SH-SY5Y (cell line): ENCODE results near the gene RFPL4A.
"Not testable (repeated sequence)": the region's sequence is repeated elsewhere in the genome, so short reads cannot be mapped to it uniquely, and the experiment has no call there.

Experiments
- GATA2 ChIP-seq: IDR thresholded peaks from 2 replicates; pipeline ENCODE4 v1.6.1; 2011; ENCODE audit warnings: mild to moderate bottlenecking, low read depth, low read length
- GATA3 ChIP-seq: IDR thresholded peaks from 2 replicates; pipeline ENCODE4 v1.6.1; 2011; ENCODE audit warnings: low read depth, mild to moderate bottlenecking, low read length, moderate library complexity

Gene RFPL4A

GRCh38 chr19:55758797-55759196 lies at the start of gene RFPL4A:
Gene RFPL4A, plus strand, starts transcription at chr19:55759097. Its CDS starts 2,704 bp downstream, at chr19:55761801.
- TF ChIP-seq GATA3, GATA2: not testable (repeated sequence)

GRCh38 chr19:55711719-55712118 lies 47.2 kb upstream of the RFPL4A start:
- TF ChIP-seq GATA2 (no peak), GATA3 (no peak)

GRCh38 chr19:55712804-55713631 lies 45.9 kb upstream of the RFPL4A start:
- TF ChIP-seq GATA3 (no peak), GATA2 (no peak)

- TF ChIP-seq GATA3 (no peak), GATA2 (no peak)
These were observed 42.4 kb upstream of the RFPL4A start for GRCh38 chr19:55716531-55716930.

- TF ChIP-seq GATA3 (no peak), GATA2 (no peak)
These were observed 41.6 kb upstream of the RFPL4A start for GRCh38 chr19:55717251-55717650.

GRCh38 chr19:55720214-55720746 lies 38.6 kb upstream of the RFPL4A start:
- no peak for TF ChIP-seq GATA2
- no peak for TF ChIP-seq GATA3

GRCh38 chr19:55720801-55721200 lies 38.1 kb upstream of the RFPL4A start:
- TF ChIP-seq GATA2, result no peak
- TF ChIP-seq GATA3, result no peak

- TF ChIP-seq GATA3 (no peak), GATA2 (no peak)
These were observed 35.4 kb upstream of the RFPL4A start for GRCh38 chr19:55723491-55723890.

- no peak for TF ChIP-seq GATA2
- no peak for TF ChIP-seq GATA3
These were observed 20.6 kb upstream of the RFPL4A start, which contains the start of gene NLRP9 for GRCh38 chr19:55738302-55738701. Gene NLRP9, minus strand, starts transcription at chr19:55738402. Its CDS starts 28 bp downstream, at chr19:55738374.

GRCh38 chr19:55750715-55751114 lies 8.2 kb upstream of the RFPL4A start:
- TF ChIP-seq GATA2 (no peak), GATA3 (no peak)

GRCh38 chr19:55753401-55753800 lies 5.5 kb upstream of the RFPL4A start:
- TF ChIP-seq GATA2 (no peak), GATA3 (no peak)

- TF ChIP-seq GATA2 (no peak), GATA3 (no peak)
These were observed 7.6 kb downstream of the RFPL4A start for GRCh38 chr19:55766466-55766865.

GRCh38 chr19:55768818-55769217 lies 9.9 kb downstream of the RFPL4A start, which contains the start of gene RFPL4AL1:
Gene RFPL4AL1, plus strand, starts transcription at chr19:55769118. Its CDS starts 2,687 bp downstream, at chr19:55771805.
- not testable (repeated sequence) for TF ChIP-seq GATA3, GATA2

- no peak for TF ChIP-seq GATA3
- no peak for TF ChIP-seq GATA2
These were observed 18.6 kb downstream of the RFPL4A start for GRCh38 chr19:55777528-55777927.

GRCh38 chr19:55778331-55778730 lies 19.4 kb downstream of the RFPL4A start:
- TF ChIP-seq GATA2, result no peak
- TF ChIP-seq GATA3, result no peak

- TF ChIP-seq GATA2 (no peak), GATA3 (no peak)
These were observed 22.2 kb downstream of the RFPL4A start for GRCh38 chr19:55781112-55781511.

- TF ChIP-seq GATA3 (no peak), GATA2 (no peak)
These were observed 36.1 kb downstream of the RFPL4A start for GRCh38 chr19:55795021-55795420.
